Activated CD4-positive, alpha-beta T cell treated with anti-CD3 and anti-CD28 coated beads, Interleukin-2, amount 10 ng/mL, durations not matched to agents 24 days and 14 days (primary cell): Measurements from ENCODE around the gene NRXN3. TPM values are rescaled to one million over a fixed set of nuclear protein-coding genes. Genes with fewer than 3 reads are reported as not detected.

Experiments used
- DNase-seq: peaks from one replicate; pipeline ENCODE4 v3.0.0; 2022
- H3K27ac Mint-ChIP-seq: one replicate; pipeline ENCODE4 v1.8.0; 2022; ENCODE audit warnings: mild to moderate bottlenecking, mixed read lengths
- H3K27me3 Mint-ChIP-seq: one replicate; pipeline ENCODE4 v1.8.0; 2022; ENCODE audit warnings: mixed read lengths
- H3K36me3 Mint-ChIP-seq: one replicate; pipeline ENCODE4 v1.8.0; 2022; ENCODE audit warnings: low read depth, mild to moderate bottlenecking, mixed read lengths
- H3K4me1 Mint-ChIP-seq: one replicate; pipeline ENCODE4 v1.8.0; 2021; ENCODE audit warnings: mixed read lengths
- H3K4me3 Mint-ChIP-seq: one replicate; pipeline ENCODE4 v1.8.0; 2022; ENCODE audit warnings: mild to moderate bottlenecking, moderate library complexity, mixed read lengths
- H3K9me3 Mint-ChIP-seq: one replicate; pipeline ENCODE4 v1.8.0; 2021; ENCODE audit warnings: mixed read lengths
- intact Hi-C: fragments of 100-400 bp; cut with micrococcal nuclease; formaldehyde crosslinking; loops from one replicate; pipeline ENCODE4 v1.15.1; 2023
- total RNA-seq: library from RNA; stranded (reverse); gene quantifications from 2 replicates; pipeline ENCODE4 v1.2.3, GENCODE V29; 2022

NRXN3 gene
- total RNA-seq, 1 donor from 2014 or later = not detected

GRCh38 chr14:78805570-78805969 is 635.4 kb downstream of the NRXN3 start:
- H3K4me1 Mint-ChIP-seq = no peaks in the 10 kb centered on the region
- H3K4me3 Mint-ChIP-seq = no peak overlapping the region
- no peak for DNase-seq
- H3K36me3 Mint-ChIP-seq = no peaks in the 10 kb centered on the region
- intact Hi-C loops = no loop called here
- no peak overlapping the region for H3K27ac Mint-ChIP-seq
- no peaks in the 10 kb centered on the region for H3K9me3 Mint-ChIP-seq
- H3K27me3 Mint-ChIP-seq = no peaks in the 10 kb centered on the region

GRCh38 chr14:78823035-78823434 is 652.9 kb downstream of the NRXN3 start:
- peak; percentile 9 for DNase-seq
- intact Hi-C loops = no loop called here
- H3K27ac Mint-ChIP-seq = no peak overlapping the region
- H3K4me3 Mint-ChIP-seq = no peak overlapping the region
- H3K9me3 Mint-ChIP-seq = no peaks in the 10 kb centered on the region
- H3K4me1 Mint-ChIP-seq = no peaks in the 10 kb centered on the region
- no peaks in the 10 kb centered on the region for H3K27me3 Mint-ChIP-seq
- no peaks in the 10 kb centered on the region for H3K36me3 Mint-ChIP-seq

GRCh38 chr14:78823516-78823915 is 653.3 kb downstream of the NRXN3 start:
- intact Hi-C loops = no loop called here
- Mint-ChIP-seq H3K27me3 (no peaks in the 10 kb centered on the region), H3K9me3 (no peaks in the 10 kb centered on the region), H3K4me1 (no peaks in the 10 kb centered on the region), H3K27ac (no peak overlapping the region), H3K36me3 (no peaks in the 10 kb centered on the region), H3K4me3 (no peak overlapping the region)
- DNase-seq = peak; percentile 9

- no peak overlapping the region for H3K27ac Mint-ChIP-seq
- H3K36me3 Mint-ChIP-seq = no peaks in the 10 kb centered on the region
- no peaks in the 10 kb centered on the region for H3K9me3 Mint-ChIP-seq
- H3K4me3 Mint-ChIP-seq = no peak overlapping the region
- no peaks in the 10 kb centered on the region for H3K27me3 Mint-ChIP-seq
- H3K4me1 Mint-ChIP-seq = no peaks in the 10 kb centered on the region
- no peak for DNase-seq
- intact Hi-C loops = no loop called here
Observed at GRCh38 chr14:78829274-78829673, 659.1 kb downstream of the NRXN3 start.

GRCh38 chr14:78834766-78835451 is 664.7 kb downstream of the NRXN3 start:
- Mint-ChIP-seq H3K27ac (no peak overlapping the region), H3K9me3 (no peaks in the 10 kb centered on the region), H3K27me3 (no peaks in the 10 kb centered on the region), H3K4me1 (no peaks in the 10 kb centered on the region), H3K36me3 (no peaks in the 10 kb centered on the region), H3K4me3 (no peak overlapping the region)
- DNase-seq = peak; percentile 27
- intact Hi-C loops = no loop called here

- H3K9me3 Mint-ChIP-seq = no peaks in the 10 kb centered on the region
- H3K27me3 Mint-ChIP-seq = no peaks in the 10 kb centered on the region
- H3K4me3 Mint-ChIP-seq = no peak overlapping the region
- peak; percentile 10 for DNase-seq
- no peaks in the 10 kb centered on the region for H3K4me1 Mint-ChIP-seq
- no peaks in the 10 kb centered on the region for H3K36me3 Mint-ChIP-seq
- H3K27ac Mint-ChIP-seq = no peak overlapping the region
- intact Hi-C loops = no loop called here
Observed at GRCh38 chr14:78835909-78836308, 665.7 kb downstream of the NRXN3 start.

- H3K36me3 Mint-ChIP-seq = no peaks in the 10 kb centered on the region
- no peak overlapping the region for H3K27ac Mint-ChIP-seq
- no peaks in the 10 kb centered on the region for H3K27me3 Mint-ChIP-seq
- peak; percentile 66 for DNase-seq
- no peak overlapping the region for H3K4me3 Mint-ChIP-seq
- no peaks in the 10 kb centered on the region for H3K4me1 Mint-ChIP-seq
- intact Hi-C loops = no loop called here
- no peaks in the 10 kb centered on the region for H3K9me3 Mint-ChIP-seq
Observed at GRCh38 chr14:78836777-78837176, 666.6 kb downstream of the NRXN3 start.

GRCh38 chr14:78838959-78839358 is 668.8 kb downstream of the NRXN3 start:
- no peaks in the 10 kb centered on the region for H3K36me3 Mint-ChIP-seq
- DNase-seq = no peak
- no peaks in the 10 kb centered on the region for H3K4me1 Mint-ChIP-seq
- H3K27ac Mint-ChIP-seq = no peak overlapping the region
- no peak overlapping the region for H3K4me3 Mint-ChIP-seq
- intact Hi-C loops = no loop called here
- H3K9me3 Mint-ChIP-seq = no peaks in the 10 kb centered on the region
- H3K27me3 Mint-ChIP-seq = no peaks in the 10 kb centered on the region

- no peaks in the 10 kb centered on the region for H3K4me1 Mint-ChIP-seq
- intact Hi-C loops = no loop called here
- no peak overlapping the region for H3K27ac Mint-ChIP-seq
- H3K27me3 Mint-ChIP-seq = no peaks in the 10 kb centered on the region
- DNase-seq = no peak
- no peaks in the 10 kb centered on the region for H3K9me3 Mint-ChIP-seq
- H3K4me3 Mint-ChIP-seq = no peak overlapping the region
- H3K36me3 Mint-ChIP-seq = no peaks in the 10 kb centered on the region
Observed at GRCh38 chr14:78840898-78841297, 670.7 kb downstream of the NRXN3 start.

GRCh38 chr14:78847801-78848200 is 677.6 kb downstream of the NRXN3 start:
- Mint-ChIP-seq H3K36me3 (no peaks in the 10 kb centered on the region), H3K4me3 (no peak overlapping the region), H3K9me3 (no peaks in the 10 kb centered on the region), H3K4me1 (no peaks in the 10 kb centered on the region), H3K27me3 (no peaks in the 10 kb centered on the region), H3K27ac (no peak overlapping the region)
- no peak for DNase-seq
- intact Hi-C loops = no loop called here

- Mint-ChIP-seq H3K9me3 (no peaks in the 10 kb centered on the region), H3K27ac (no peak overlapping the region), H3K4me3 (no peak overlapping the region), H3K27me3 (no peaks in the 10 kb centered on the region), H3K4me1 (no peaks in the 10 kb centered on the region), H3K36me3 (no peaks in the 10 kb centered on the region)
- peak; percentile 69 for DNase-seq
- intact Hi-C loops = no loop called here
Observed at GRCh38 chr14:78848234-78848820, 678.2 kb downstream of the NRXN3 start.

GRCh38 chr14:78849952-78850351 is 679.8 kb downstream of the NRXN3 start:
- intact Hi-C loops = no loop called here
- no peaks in the 10 kb centered on the region for H3K36me3 Mint-ChIP-seq
- H3K27ac Mint-ChIP-seq = no peak overlapping the region
- no peaks in the 10 kb centered on the region for H3K4me1 Mint-ChIP-seq
- H3K9me3 Mint-ChIP-seq = no peaks in the 10 kb centered on the region
- no peak overlapping the region for H3K4me3 Mint-ChIP-seq
- no peak for DNase-seq
- H3K27me3 Mint-ChIP-seq = no peaks in the 10 kb centered on the region

- H3K36me3 Mint-ChIP-seq = no peaks in the 10 kb centered on the region
- no peak for DNase-seq
- H3K4me3 Mint-ChIP-seq = no peak overlapping the region
- H3K27me3 Mint-ChIP-seq = no peaks in the 10 kb centered on the region
- no peaks in the 10 kb centered on the region for H3K9me3 Mint-ChIP-seq
- H3K27ac Mint-ChIP-seq = no peak overlapping the region
- intact Hi-C loops = no loop called here
- H3K4me1 Mint-ChIP-seq = no peaks in the 10 kb centered on the region
Observed at GRCh38 chr14:78851189-78851588, 681.0 kb downstream of the NRXN3 start.

- H3K27me3 Mint-ChIP-seq = no peaks in the 10 kb centered on the region
- no peak for DNase-seq
- no peaks in the 10 kb centered on the region for H3K9me3 Mint-ChIP-seq
- H3K27ac Mint-ChIP-seq = no peak overlapping the region
- H3K36me3 Mint-ChIP-seq = no peaks in the 10 kb centered on the region
- no peaks in the 10 kb centered on the region for H3K4me1 Mint-ChIP-seq
- intact Hi-C loops = no loop called here
- no peak overlapping the region for H3K4me3 Mint-ChIP-seq
Observed at GRCh38 chr14:78852040-78852439, 681.9 kb downstream of the NRXN3 start.

GRCh38 chr14:78857974-78858373 is 687.8 kb downstream of the NRXN3 start:
- no peaks in the 10 kb centered on the region for H3K4me1 Mint-ChIP-seq
- no peak overlapping the region for H3K27ac Mint-ChIP-seq
- H3K27me3 Mint-ChIP-seq = no peaks in the 10 kb centered on the region
- H3K36me3 Mint-ChIP-seq = no peaks in the 10 kb centered on the region
- DNase-seq = no peak
- H3K4me3 Mint-ChIP-seq = no peak overlapping the region
- H3K9me3 Mint-ChIP-seq = no peaks in the 10 kb centered on the region
- intact Hi-C loops = no loop called here
